OCI-LY7 (cell line): ENCODE data around the gene DPEP1. TPM values are rescaled to one million over a fixed set of nuclear protein-coding genes. Genes with fewer than 3 reads are reported as not detected.
"Not testable (repeated sequence)": the region's sequence is repeated elsewhere in the genome, so short reads cannot be mapped to it uniquely, and the experiment has no call there.

Experiments
- BruUV-seq: library from RNA; stranded (reverse); fragments of 400-500 nt; replicated peaks from 2 replicates; lab custom pipeline; 2021; lab: Mats Ljungman, UMichigan
- CTCF ChIA-PET: fragments of 300-600 bp; sonication (Branson Sonifier 250); formaldehyde crosslinking; loops from one replicate; lab custom pipeline; 2022; ENCODE audit warnings: antibody characterized with exemption; ENCODE audit not compliant: unreplicated experiment; lab: Charles Lee
- POLR2A ChIA-PET: fragments of 300-600 bp; sonication (Branson Sonifier 250); formaldehyde crosslinking; loops from one replicate; lab custom pipeline; 2022; ENCODE audit warnings: antibody characterized with exemption; lab: Charles Lee
- DNase-seq: peaks from one replicate; pipeline ENCODE4 v3.0.0-alpha.2; 2015; ENCODE audit warnings: low spot score
- H2AFZ ChIP-seq: fragments of 200-600 bp; sonication (generic), shearing (Covaris generic); 2 replicates; pipeline ENCODE4 v1.6.1; 2014; ENCODE audit warnings: mild to moderate bottlenecking, antibody characterized with exemption, low read length, moderate library complexity
- H3K27ac ChIP-seq: fragments of 200-600 bp; sonication (generic); 2 replicates; pipeline ENCODE4 v1.5.1; 2014; ENCODE audit warnings: mixed run types, low read depth, mild to moderate bottlenecking, moderate library complexity, low read length, inconsistent platforms; ENCODE audit not compliant: poor library complexity, severe bottlenecking
- H3K36me3 ChIP-seq: fragments of 200-600 bp; sonication (generic); 2 replicates; pipeline ENCODE4 v1.6.1; 2014; ENCODE audit warnings: mild to moderate bottlenecking, antibody characterized with exemption, low read length, moderate library complexity, mixed read lengths; ENCODE audit not compliant: insufficient read depth
- H3K4me1 ChIP-seq: fragments of 200-600 bp; sonication (generic); 2 replicates; pipeline ENCODE4 v1.5.1; 2014; ENCODE audit warnings: mild to moderate bottlenecking, low read length; ENCODE audit not compliant: insufficient read depth, poor library complexity, severe bottlenecking
- H3K4me2 ChIP-seq: fragments of 200-600 bp; sonication (generic); 2 replicates; pipeline ENCODE4 v1.6.1; 2014; ENCODE audit warnings: mild to moderate bottlenecking, low read length
- H3K4me3 ChIP-seq: fragments of 200-600 bp; sonication (generic); 2 replicates; pipeline ENCODE4 v1.5.1; 2014; ENCODE audit warnings: mild to moderate bottlenecking, low read depth, low read length; ENCODE audit not compliant: poor library complexity, severe bottlenecking
- H3K79me2 ChIP-seq: fragments of 200-600 bp; sonication (generic); 2 replicates; pipeline ENCODE4 v1.6.1; 2016; ENCODE audit warnings: low read depth, mild to moderate bottlenecking, low read length, moderate library complexity, mixed read lengths; ENCODE audit not compliant: insufficient read depth
- H3K9me2 ChIP-seq: fragments of 200-600 bp; sonication (generic); 2 replicates; pipeline ENCODE4 v1.6.1; 2016; ENCODE audit warnings: mild to moderate bottlenecking, low read length, mixed read lengths; ENCODE audit not compliant: insufficient read depth
- H3K9me3 ChIP-seq: fragments of 200-600 bp; sonication (generic); 2 replicates; pipeline ENCODE4 v1.6.1; 2014; ENCODE audit warnings: mild to moderate bottlenecking, mixed run types, low read length, mixed read lengths
- H4K20me1 ChIP-seq: fragments of 200-600 bp; sonication (generic); 2 replicates; pipeline ENCODE4 v1.6.1; 2014; ENCODE audit warnings: mild to moderate bottlenecking, antibody characterized with exemption, low read length, moderate library complexity, mixed read lengths; ENCODE audit not compliant: insufficient read depth
- EZH2phosphoT487 ChIP-seq: fragments of 200-600 bp; sonication (generic); IDR thresholded peaks from 2 replicates; pipeline ENCODE4 v1.6.1; 2018; ENCODE audit warnings: low read depth, borderline replicate concordance, mild to moderate bottlenecking, mixed run types, antibody characterized with exemption, low read length, moderate library complexity, mixed read lengths
- intact Hi-C: fragments of 100-400 bp; cut with micrococcal nuclease; formaldehyde crosslinking; loops from one replicate; pipeline ENCODE4 v1.10.0; 2022; ENCODE audit not compliant: unreplicated experiment
- total RNA-seq, 2 experiments: library from RNA; depleted of rRNA in 1 of 2; stranded (reverse); fragments of >200 nt in 1 of 2; shearing (Covaris generic) in 1 of 2; gene quantifications; 2 replicates each; pipeline ENCODE4 v1.2.3, GENCODE V29; 2014 to 2022
- TF ChIP-seq, protein P1 (sequence below): fragments of 200-600 bp; sonication (generic); conservative IDR thresholded peaks from 2 replicates; pipeline ENCODE4 v1.5.1; 2014; ENCODE audit warnings: mild to moderate bottlenecking, antibody characterized with exemption, low read length, moderate library complexity, mixed read lengths

DPEP1 gene
- total RNA-seq, 2 experiments from 2014 or later = not detected

DNA sequence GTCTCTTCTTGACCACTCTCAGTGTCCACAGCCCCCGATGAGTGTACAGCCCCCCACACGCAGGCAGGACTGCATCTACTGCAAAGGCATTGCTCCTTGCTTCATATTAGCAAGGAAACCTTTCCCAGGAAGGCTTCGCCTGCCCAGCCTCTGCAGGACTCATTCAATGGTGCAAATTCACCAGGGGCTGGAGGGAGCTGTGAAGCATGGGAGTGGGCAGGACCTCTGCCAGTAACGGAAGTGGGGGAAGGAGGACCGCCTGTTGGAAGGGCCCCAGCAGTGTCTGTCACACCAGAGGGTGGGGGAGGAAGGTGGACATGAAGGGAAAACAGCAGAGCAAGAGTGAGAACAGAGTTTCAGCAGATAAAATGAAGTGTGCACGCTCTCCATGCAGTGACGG, 46.7 kb downstream of the DPEP1 start:
- Histone ChIP-seq H3K27ac (no peak overlapping the region), H2AFZ (no peak overlapping the region), H3K36me3 (peaks cover 42% of the 10 kb centered on the region), H3K9me2 (no peaks in the 10 kb centered on the region), H3K9me3 (no peaks in the 10 kb centered on the region), H3K79me2 (peaks cover 26% of the 10 kb centered on the region), H3K4me1 (peaks cover 13% of the 10 kb centered on the region), H4K20me1 (no peaks in the 10 kb centered on the region), H3K4me3 (no peak overlapping the region), H3K4me2 (no peak overlapping the region)
- ChIA-PET CTCF (no interaction called here), POLR2A (interaction anchor here (0.6 kb wide), 1 partner anchor 41 kb away, joined by 3 read pairs; the partner anchor contains the start of gene SPATA2L)
- no peak for TF ChIP-seq EZH2phosphoT487
- TF ChIP-seq, protein P1, sequence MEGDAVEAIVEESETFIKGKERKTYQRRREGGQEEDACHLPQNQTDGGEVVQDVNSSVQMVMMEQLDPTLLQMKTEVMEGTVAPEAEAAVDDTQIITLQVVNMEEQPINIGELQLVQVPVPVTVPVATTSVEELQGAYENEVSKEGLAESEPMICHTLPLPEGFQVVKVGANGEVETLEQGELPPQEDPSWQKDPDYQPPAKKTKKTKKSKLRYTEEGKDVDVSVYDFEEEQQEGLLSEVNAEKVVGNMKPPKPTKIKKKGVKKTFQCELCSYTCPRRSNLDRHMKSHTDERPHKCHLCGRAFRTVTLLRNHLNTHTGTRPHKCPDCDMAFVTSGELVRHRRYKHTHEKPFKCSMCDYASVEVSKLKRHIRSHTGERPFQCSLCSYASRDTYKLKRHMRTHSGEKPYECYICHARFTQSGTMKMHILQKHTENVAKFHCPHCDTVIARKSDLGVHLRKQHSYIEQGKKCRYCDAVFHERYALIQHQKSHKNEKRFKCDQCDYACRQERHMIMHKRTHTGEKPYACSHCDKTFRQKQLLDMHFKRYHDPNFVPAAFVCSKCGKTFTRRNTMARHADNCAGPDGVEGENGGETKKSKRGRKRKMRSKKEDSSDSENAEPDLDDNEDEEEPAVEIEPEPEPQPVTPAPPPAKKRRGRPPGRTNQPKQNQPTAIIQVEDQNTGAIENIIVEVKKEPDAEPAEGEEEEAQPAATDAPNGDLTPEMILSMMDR = no peak
- no TSS peak for BruUV-seq
- intact Hi-C loops = no loop called here
- no peak for DNase-seq

- H3K9me3 ChIP-seq = no peaks in the 10 kb centered on the region
- H3K79me2 ChIP-seq = peaks cover 20% of the 10 kb centered on the region
- no peak overlapping the region for H2AFZ ChIP-seq
- TF ChIP-seq, protein P1 = no peak
- no peak for TF ChIP-seq EZH2phosphoT487
- no TSS peak for BruUV-seq
- DNase-seq = no peak
- no peak overlapping the region for H3K4me3 ChIP-seq
- no peaks in the 10 kb centered on the region for H3K9me2 ChIP-seq
- ChIA-PET CTCF (no interaction called here), POLR2A (interaction anchor here (0.5 to 0.6 kb wide), 2 partner anchors 340 to 1013 kb away, joined by 3 read pairs; no protein-coding TSS in a partner anchor)
- H4K20me1 ChIP-seq = no peaks in the 10 kb centered on the region
- no peak overlapping the region for H3K27ac ChIP-seq
- intact Hi-C loops = no loop called here
- H3K4me2 ChIP-seq = no peak overlapping the region
- peaks cover 42% of the 10 kb centered on the region for H3K36me3 ChIP-seq
- H3K4me1 ChIP-seq = peaks cover 13% of the 10 kb centered on the region
These were observed 47.8 kb downstream of the DPEP1 start for GRCh38 chr16:89661215-89661614.

- H2AFZ ChIP-seq, H3K4me2 ChIP-seq, POLR2A ChIA-PET, H3K4me1 ChIP-seq, intact Hi-C loops, H3K27ac ChIP-seq, DNase-seq, H4K20me1 ChIP-seq, H3K9me3 ChIP-seq, H3K79me2 ChIP-seq, CTCF ChIA-PET, BruUV-seq, H3K4me3 ChIP-seq, H3K9me2 ChIP-seq: not testable (repeated sequence)
- H3K36me3 ChIP-seq = peaks cover 42% of the 10 kb centered on the region
These were observed 50.8 kb downstream of the DPEP1 start for GRCh38 chr16:89664238-89664637.
